ENCODE measurements around the gene SKP1.
A peak's percentile ranks its signal among the peaks of the same experiment; 100 is the strongest.

The SKP1 gene

DNA sequence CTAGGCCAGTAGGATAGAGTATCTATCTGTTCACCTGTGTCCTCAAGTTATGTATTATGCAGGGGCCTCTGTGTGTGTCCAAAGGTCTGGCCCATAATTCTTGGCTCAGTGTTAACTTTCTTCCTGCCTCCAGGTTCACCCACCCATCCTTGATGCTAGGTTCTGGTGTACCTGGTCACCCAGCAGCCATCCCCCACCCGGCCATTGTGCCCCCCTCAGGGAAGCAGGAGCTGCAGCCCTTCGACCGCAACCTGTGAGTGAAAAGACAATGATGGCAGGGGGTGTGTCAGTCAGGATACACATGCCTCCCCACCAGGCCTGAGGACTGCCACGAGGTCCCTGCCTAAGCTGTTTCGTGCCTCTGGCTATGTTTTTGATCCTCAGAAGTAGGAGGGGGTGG, 34.7 kb downstream of the SKP1 start:
- TF ChIP-seq, protein P1, sequence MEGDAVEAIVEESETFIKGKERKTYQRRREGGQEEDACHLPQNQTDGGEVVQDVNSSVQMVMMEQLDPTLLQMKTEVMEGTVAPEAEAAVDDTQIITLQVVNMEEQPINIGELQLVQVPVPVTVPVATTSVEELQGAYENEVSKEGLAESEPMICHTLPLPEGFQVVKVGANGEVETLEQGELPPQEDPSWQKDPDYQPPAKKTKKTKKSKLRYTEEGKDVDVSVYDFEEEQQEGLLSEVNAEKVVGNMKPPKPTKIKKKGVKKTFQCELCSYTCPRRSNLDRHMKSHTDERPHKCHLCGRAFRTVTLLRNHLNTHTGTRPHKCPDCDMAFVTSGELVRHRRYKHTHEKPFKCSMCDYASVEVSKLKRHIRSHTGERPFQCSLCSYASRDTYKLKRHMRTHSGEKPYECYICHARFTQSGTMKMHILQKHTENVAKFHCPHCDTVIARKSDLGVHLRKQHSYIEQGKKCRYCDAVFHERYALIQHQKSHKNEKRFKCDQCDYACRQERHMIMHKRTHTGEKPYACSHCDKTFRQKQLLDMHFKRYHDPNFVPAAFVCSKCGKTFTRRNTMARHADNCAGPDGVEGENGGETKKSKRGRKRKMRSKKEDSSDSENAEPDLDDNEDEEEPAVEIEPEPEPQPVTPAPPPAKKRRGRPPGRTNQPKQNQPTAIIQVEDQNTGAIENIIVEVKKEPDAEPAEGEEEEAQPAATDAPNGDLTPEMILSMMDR (IDR thresholded peaks at IDR 0.05) = no peak
- no peaks in the 10 kb centered on the region for H3K27me3 ChIP-seq
- peaks cover 0 to 81% (median 51%) of the 10 kb centered on the region in 3 donors for H3K36me3 ChIP-seq
- no peak overlapping the region for H3K27ac ChIP-seq
- intact Hi-C loops (cut with DNase I; ENCODE audit: low total_unique reads) = no loop called here
- no peaks in the 10 kb centered on the region for H3K9me3 ChIP-seq
- H3K4me3 ChIP-seq = no peak overlapping the region
- peak in 1 of 2 donors; percentile 62 for DNase-seq
- H3K4me1 ChIP-seq = peaks cover 0 to 38% (median 0%) of the 10 kb centered on the region in 4 donors

DNA sequence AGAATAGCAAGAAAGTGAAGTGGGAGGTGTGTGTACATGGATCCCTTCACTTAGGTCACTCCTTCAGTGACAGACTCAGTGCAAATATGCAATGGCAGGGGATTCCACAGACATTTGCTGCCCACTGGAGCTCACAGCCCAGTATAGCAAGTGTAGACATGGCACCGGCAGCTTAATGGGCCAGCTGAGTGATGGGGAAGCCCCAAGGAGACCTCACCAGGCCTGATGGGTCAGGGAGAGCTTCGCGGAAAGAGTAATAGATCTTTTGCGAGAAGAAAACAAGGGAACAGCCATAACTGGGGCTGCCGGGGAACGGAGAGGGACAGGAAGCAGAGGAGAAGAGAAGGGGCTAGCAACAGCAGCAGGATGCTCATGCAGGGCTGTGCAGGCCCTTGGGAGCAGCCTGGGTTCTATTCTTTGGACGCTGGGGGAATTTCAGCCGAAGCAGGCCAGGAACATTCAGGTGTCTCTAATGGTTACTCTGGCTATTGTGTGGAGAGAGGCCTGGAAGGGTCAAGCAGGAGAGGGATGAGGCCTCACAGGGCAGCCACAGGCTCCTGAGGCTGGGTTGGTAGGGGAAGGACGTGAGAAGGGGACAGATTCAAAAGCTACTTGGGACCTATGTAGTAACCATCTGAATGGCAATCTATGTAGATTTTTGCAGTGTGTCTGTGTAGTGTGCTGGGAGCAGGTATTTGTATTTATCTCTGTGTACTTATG, 35.3 kb downstream of the SKP1 start:
- TF ChIP-seq, protein P1 (IDR thresholded peaks at IDR 0.05) = no peak
- DNase-seq = no peak
- no peak overlapping the region for H3K4me3 ChIP-seq
- no peak overlapping the region for H3K27ac ChIP-seq
- no peaks in the 10 kb centered on the region for H3K27me3 ChIP-seq
- no peaks in the 10 kb centered on the region for H3K9me3 ChIP-seq
- peaks cover 5 to 84% (median 57%) of the 10 kb centered on the region in 3 donors for H3K36me3 ChIP-seq
- intact Hi-C loops (cut with DNase I; ENCODE audit: low total_unique reads) = no loop called here
- H3K4me1 ChIP-seq = peaks cover 0 to 35% (median 0%) of the 10 kb centered on the region in 4 donors

DNA sequence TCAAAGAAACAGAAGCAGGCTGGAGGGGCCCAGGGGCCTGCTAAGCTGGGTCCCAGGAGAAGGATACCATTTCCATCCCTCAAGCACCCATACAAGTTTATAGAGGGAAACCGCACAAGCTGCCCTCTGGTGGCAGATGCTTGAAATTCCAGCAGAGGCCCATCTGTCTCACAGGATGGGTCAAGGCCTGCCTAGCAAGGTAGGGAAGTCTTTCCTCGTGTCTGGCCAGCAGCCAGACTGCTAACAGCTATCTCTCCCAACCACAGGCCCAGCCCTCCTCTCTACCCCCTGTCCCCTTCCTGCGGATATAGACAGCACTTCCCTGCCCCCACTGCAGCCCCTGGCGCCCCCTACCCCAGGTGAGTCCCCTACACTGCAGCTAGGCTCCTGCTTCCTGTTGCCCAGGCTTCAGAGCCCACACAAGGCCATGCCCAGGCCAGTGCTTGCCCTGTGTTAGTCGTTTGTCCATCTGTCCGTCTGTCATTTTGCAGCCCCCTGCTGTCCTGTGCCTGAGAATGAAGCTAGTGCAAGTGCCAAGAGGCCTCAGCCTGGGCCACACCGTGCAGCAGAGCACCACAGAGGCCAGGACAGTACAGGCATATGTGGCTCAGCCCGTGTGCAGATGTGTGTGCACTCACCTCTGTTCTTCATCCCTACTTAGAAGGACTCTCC, 36.1 kb downstream of the SKP1 start:
- Histone ChIP-seq H3K27ac (no peak overlapping the region), H3K9me3 (no peaks in the 10 kb centered on the region), H3K27me3 (no peaks in the 10 kb centered on the region), H3K36me3 (peaks cover 5 to 84% (median 56%) of the 10 kb centered on the region in 3 donors), H3K4me3 (no peak overlapping the region), H3K4me1 (peaks cover 0 to 27% (median 0%) of the 10 kb centered on the region in 4 donors)
- intact Hi-C loops (cut with DNase I; ENCODE audit: low total_unique reads) = no loop called here
- peak; percentile 48 to 73 for DNase-seq
- TF ChIP-seq, protein P1 (IDR thresholded peaks at IDR 0.05) = peak; percentile 65 to 66

DNA sequence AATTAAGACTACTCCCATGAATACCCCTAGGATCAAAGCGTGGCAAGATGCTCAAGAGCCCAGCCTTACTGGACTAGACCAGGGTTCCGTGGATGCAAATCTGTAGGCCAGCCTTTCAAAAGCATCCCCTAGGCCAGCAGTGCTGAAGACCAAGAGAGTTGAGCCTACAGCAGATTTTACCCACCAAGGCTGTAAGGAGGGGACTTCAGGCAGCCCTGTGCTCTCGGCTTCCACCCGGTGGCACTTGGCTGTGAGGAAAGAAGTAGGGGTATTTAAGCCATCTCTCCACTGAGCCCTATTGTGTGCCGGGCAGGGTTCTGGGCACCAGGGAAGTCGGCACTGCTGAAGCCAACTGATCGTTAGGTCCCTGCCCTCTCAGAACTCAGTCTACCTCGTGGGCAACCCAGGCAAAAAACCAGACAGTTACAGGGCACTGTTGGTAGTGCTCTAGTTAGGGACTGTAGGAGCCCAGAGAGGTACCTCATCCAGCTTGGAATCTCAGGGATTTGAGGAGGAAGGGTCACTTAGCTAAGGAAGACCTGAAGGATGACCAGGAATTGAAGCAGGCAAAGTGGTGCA, 36.8 kb downstream of the SKP1 start:
- peak in 1 of 2 donors; percentile 5 for DNase-seq
- TF ChIP-seq, protein P1 (IDR thresholded peaks at IDR 0.05) = no peak
- Histone ChIP-seq H3K4me1 (peaks cover 0 to 24% (median 0%) of the 10 kb centered on the region in 4 donors), H3K27me3 (no peaks in the 10 kb centered on the region), H3K4me3 (no peak overlapping the region), H3K27ac (no peak overlapping the region), H3K9me3 (no peaks in the 10 kb centered on the region), H3K36me3 (peaks cover 5 to 79% (median 56%) of the 10 kb centered on the region in 3 donors)
- intact Hi-C loops (cut with DNase I; ENCODE audit: low total_unique reads) = no loop called here

DNA sequence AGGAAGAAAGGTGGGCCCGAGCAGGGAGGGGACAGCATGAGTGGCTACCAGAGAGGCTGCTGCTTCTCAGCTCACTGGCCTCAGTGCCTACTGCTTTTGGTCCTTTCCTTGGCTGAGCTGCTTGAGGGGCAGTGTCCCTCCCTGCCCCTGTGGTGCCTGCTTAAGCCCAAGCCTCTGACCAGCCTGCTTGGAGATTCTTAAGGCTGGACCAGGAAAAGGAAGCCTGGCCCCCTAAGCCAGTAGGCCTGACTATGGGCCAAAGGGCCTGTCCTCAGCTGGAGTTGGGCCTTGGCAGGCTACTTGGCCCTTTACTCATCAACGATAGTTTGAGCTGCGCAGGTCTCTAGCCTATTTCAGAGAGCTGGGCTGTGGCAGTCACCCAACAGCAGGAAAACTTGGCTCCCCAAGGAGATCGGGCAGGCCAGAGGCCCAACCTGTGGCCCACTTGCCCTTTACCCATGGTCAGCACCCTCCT, 37.3 kb downstream of the SKP1 start:
- TF ChIP-seq, protein P1 (IDR thresholded peaks at IDR 0.05) = no peak
- no peaks in the 10 kb centered on the region for H3K9me3 ChIP-seq
- intact Hi-C loops (cut with DNase I; ENCODE audit: low total_unique reads) = no loop called here
- H3K4me1 ChIP-seq = peaks cover 0 to 20% (median 0%) of the 10 kb centered on the region in 4 donors
- DNase-seq = peak; percentile 13 to 50
- peaks cover 9 to 75% (median 56%) of the 10 kb centered on the region in 3 donors for H3K36me3 ChIP-seq
- no peak overlapping the region for H3K4me3 ChIP-seq
- no peaks in the 10 kb centered on the region for H3K27me3 ChIP-seq
- H3K27ac ChIP-seq = no peak overlapping the region
